Left colon (tissue), 2 donors: ENCODE data around the gene CLCN4. TPM values are rescaled to one million over a fixed set of nuclear protein-coding genes. Genes with fewer than 3 reads are reported as not detected.

Experiments used
- ATAC-seq: fragments of 200-7000 bp; cut with Tn5 transposase; one replicate; pipeline ENCODE4 v1.9.1; 2020; ENCODE audit warnings: mild to moderate bottlenecking, moderate library complexity
- DNase-seq, 2 donors: peaks; one replicate each; pipeline ENCODE4 v3.0.0-alpha.2; 2020
- intact Hi-C, 2 donors: fragments of 100-400 bp; cut with DNase I in 1 of 2; cut with micrococcal nuclease in 1 of 2; formaldehyde crosslinking; loops; one replicate each; pipeline versions ENCODE4 v1.11.2 to v1.14.0; 2022; cut with DNase I, micrococcal nuclease
- long read RNA-seq: library from polyadenylated mRNA; unstranded; transcript quantifications from one replicate; pipeline ENCODE4 v2.0.0, GENCODE V29; 2021
- total RNA-seq, 2 donors: library from RNA; stranded (reverse); fragmentation: NEBNext Ultra II Directional; extraction: Animal tissue kit (Norgen Biotek cat#: 25700); gene quantifications; one replicate each; pipeline ENCODE4 v1.2.1, GENCODE V29; 2021
- donor health status: DM: no; HTN: no; CAD: no.
- donor health status: DM: yes; HTN: yes; CAD: no.

CLCN4 gene
- total RNA-seq, result 1 to 10 TPM in 1 of 2 donors, under 1 TPM in 1; 0.46 to 1.4 TPM
- long read RNA-seq, result 0 reads

DNA sequence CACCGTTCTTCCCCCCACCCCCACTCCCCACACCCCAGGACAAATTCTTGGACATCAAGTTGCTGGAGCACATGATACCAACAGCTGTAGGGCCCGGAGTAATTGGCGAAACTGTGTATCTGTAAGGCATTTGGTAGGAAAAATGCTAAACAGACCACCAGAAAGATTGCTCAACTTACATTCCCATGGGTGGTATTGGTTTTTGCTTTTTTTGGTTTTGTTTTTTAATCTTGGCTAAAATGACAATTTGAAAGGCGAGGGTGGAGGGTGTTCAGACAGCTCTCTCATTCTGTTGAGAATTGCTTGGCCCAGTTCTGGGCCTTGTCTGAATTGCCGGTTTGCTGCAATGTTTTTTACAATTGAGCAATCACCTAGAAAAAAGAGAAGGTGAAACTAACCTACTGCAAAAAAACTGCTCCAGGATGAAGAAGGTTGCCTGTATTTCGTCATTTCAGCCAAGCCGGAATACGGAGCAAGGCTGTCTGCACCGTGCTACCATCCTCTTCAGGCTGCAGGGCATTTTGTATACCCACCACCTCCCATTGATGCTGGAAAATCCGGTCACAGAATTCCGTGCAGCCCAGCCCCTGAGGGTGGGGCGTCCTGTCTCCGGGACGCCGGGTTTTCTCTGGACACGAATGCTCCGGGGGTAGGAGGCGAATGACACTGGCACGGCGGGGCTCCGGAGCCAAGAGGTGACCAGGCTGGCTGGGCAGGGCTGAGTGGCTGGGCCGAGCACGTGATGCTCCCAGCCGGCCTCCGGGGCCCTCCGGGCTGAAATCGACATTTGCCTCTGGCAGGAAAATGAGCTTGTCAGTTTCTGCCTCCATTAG lies at the start of gene CLCN4:
CLCN4 (plus strand) TSS at position 777 of the 833 bp plus-strand sequence. CDS start 28,058 bp downstream, outside the sequence.
- ATAC-seq, result peak; percentile 87
- DNase-seq, result peak in 1 of 2 donors; percentile 45
- intact Hi-C loops, result no loop called here

DNA sequence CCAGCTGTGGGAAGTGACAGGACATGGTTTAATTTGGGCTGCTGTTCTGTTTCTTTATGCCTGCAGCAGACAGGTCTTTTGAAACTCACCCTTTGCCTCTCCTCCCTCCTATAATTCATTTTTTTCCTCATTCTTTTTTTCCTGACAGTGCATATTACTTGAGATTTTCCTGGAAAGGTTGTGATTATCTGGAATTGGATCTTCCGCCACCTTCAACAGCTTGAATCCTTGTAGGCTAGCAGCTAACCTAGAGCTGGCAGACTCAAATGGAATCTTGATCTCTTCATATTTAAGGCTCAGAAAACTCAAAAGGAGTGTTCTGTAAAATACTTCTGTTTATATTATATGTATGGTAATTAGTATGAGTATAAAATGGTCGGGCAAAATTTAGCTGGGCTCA lies 49.3 kb upstream of the CLCN4 start:
- intact Hi-C loops, result loop anchor here in 1 of 2 donors (5.0 kb wide), 1 partner anchor 95 kb away; no protein-coding TSS in a partner anchor
- DNase-seq, result no peak
- ATAC-seq, result no peak

DNA sequence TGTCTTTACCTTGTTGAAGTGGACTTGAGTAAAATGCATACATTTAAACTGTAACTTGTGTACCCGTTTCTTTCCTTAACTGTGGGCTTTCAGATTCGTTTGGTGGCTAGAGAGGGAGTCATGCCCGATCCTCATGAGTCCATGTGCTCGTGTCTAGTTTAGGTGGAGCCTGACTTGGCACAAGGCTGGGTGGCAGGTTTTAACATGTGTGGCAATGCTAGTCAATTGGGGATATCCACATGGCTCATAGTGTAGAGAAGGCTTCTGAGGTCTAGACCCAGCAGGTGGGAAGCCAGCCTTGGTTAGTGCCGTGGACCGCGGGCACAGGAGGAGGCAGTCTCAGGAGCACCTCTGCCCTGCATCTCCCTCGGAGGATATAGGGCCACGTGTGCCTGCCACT lies 48.5 kb upstream of the CLCN4 start:
- intact Hi-C loops, result loop anchor here in 1 of 2 donors (5.0 kb wide), 1 partner anchor 96 kb away; no protein-coding TSS in a partner anchor
- no peak for ATAC-seq

GRCh38 chrX:10109695-10110094 lies 47.1 kb upstream of the CLCN4 start:
- ATAC-seq (no peak), DNase-seq (peak; percentile 37 to 45)
- intact Hi-C loops, result loop anchor here (5.0 to 10.0 kb wide), 2 partner anchors 97 to 115 kb away; no protein-coding TSS in a partner anchor

More for the DNA sequence above, 48.5 kb upstream of the CLCN4 start:
- no peak for DNase-seq

- ATAC-seq (no peak), DNase-seq (no peak)
- intact Hi-C loops, result loop anchor here in 1 of 2 donors (10.0 kb wide), 1 partner anchor 116 kb away; no protein-coding TSS in a partner anchor
Observed at GRCh38 chrX:10110316-10110935, 46.3 kb upstream of the CLCN4 start.

DNA sequence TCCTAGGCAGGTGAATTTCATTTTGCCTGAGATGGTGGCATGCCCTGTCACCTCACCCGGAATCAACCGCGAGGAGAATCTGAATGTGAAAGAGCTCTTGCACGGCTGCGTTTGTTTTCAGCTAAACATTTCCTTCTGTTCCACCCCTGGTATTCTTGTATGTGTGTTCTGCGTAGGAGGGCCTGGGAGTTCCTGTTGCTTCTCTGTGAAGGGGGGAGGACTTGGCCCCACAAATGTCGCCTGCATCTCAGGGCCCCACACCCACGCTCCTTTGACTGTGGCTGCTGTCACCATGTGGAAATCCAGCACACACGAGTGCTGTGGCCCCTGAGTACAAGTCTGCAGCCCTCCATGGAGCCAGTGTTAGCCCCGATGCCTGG lies 45.8 kb upstream of the CLCN4 start:
- ATAC-seq (peak; percentile 34), DNase-seq (no peak)
- intact Hi-C loops, result loop anchor here in 1 of 2 donors (10.0 kb wide), 1 partner anchor 116 kb away; no protein-coding TSS in a partner anchor

DNA sequence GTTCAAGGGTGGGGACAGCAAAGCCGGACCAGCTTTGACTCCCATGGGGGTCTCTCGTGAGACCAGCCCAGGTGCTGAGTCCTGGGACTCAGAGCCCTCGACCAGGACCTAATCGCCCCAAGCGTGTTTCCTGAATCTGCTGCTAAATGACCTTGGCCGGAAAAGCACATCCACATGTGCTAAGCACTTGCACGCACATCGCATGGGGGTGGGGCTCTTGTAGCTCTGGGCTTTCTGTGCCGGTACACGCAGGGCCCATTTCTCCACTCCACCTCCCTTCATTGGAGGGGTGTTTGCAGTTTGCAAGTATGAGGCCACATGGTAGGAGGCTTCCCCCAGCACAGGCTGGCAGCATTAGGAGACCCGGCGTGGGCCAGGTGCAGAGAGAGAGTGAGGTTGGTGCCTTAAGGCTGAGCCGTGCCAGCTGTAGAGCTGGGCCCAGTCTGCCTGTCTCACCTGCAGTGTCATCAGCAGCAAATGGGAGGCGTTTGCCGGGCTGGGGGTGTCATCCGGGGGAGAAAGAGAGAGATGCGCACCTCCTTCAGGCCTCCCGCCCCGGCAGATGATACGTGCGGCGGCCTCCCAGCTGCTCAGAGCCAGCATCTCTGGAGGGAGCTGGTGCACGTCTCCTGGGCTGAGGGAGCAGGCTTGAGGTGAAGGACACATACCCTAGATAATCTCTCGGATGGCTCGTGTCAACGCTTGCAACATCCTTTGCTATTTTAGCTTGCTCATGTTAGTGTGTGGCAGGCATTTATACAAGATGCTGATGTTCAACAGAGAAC lies 45.2 kb upstream of the CLCN4 start:
- DNase-seq (peak; percentile 48 to 50), ATAC-seq (peak; percentile 22)
- intact Hi-C loops, result loop anchor here in 1 of 2 donors (10.0 kb wide), 1 partner anchor 117 kb away; no protein-coding TSS in a partner anchor

- ATAC-seq (no peak), DNase-seq (no peak)
- intact Hi-C loops, result loop anchor here in 1 of 2 donors (10.0 kb wide), 1 partner anchor 118 kb away; no protein-coding TSS in a partner anchor
Observed at GRCh38 chrX:10112510-10112909, 44.3 kb upstream of the CLCN4 start.

DNA sequence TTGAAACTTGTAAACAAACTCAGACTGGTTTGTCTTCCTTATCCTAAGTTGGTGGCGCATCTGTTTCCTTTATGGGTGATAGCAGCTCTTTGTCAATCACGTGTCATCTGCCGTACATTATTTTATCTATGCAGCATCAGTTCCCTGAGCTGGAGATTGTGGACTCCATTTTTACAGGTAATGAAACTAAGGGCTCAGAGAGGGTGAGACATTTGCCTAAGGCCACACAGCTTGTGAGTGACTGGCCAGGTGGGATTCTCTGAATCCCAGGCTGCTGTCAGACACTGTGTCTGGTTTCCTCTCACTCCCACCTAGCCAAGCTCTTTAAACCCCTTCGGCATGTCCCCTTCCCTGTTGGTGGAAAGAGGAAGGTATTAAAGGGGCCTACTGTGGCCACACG lies 41.7 kb upstream of the CLCN4 start:
- intact Hi-C loops, result loop anchor here (5.0 to 10.0 kb wide), 2 partner anchors 118 to 120 kb away; no protein-coding TSS in a partner anchor

DNA sequence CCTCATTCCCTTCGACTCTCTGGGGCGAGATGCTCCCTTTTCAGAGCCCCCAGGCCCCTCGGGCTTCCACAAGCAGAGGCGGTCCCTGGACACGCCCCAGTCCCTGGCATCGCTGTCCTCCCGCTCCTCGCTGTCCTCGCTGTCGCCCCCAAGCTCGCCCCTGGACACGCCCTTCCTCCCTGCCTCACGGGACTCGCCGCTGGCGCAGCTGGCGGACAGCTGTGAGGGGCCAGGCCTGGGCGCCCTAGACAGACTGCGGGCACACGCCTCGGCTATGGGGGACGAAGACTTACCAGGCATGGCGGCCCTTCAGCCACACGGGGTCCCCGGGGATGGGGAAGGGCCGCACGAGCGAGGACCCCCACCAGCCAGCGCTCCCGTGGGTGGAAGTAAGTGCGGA lies 39.5 kb upstream of the CLCN4 start:
- ATAC-seq (no peak), DNase-seq (no peak)
- intact Hi-C loops, result loop anchor here (5.0 to 10.0 kb wide), 2 partner anchors 120 to 122 kb away; no protein-coding TSS in a partner anchor

More for the DNA sequence above, 41.7 kb upstream of the CLCN4 start:
- DNase-seq, result no peak
- ATAC-seq, result no peak

DNA sequence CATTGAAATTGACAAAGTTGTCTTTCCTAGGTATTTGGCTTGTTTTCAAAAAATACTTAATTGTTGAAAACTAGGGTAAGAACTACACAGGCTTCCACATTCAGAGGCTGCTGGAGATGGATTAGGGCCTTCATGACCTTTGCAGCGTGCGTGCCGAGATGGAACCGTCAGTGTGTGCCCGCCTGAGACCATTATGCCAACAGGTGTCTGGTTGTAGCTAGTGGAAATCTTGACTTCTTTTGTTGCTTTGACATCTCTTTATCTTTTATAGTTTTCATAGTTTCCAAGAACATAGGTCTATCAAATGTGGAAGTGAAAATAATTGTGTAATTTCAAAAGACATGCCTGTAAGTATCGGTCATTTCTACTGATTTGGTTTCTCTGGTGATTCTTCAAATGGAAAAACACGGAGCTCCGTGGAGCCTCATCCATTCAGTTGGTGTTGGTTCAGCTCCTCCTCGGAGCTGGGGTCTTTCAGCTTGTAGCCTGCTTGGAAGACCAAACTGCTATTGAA lies 38.9 kb upstream of the CLCN4 start:
- intact Hi-C loops, result loop anchor here (5.0 to 10.0 kb wide), 2 partner anchors 121 to 123 kb away; no protein-coding TSS in a partner anchor
- DNase-seq (no peak), ATAC-seq (no peak)

DNA sequence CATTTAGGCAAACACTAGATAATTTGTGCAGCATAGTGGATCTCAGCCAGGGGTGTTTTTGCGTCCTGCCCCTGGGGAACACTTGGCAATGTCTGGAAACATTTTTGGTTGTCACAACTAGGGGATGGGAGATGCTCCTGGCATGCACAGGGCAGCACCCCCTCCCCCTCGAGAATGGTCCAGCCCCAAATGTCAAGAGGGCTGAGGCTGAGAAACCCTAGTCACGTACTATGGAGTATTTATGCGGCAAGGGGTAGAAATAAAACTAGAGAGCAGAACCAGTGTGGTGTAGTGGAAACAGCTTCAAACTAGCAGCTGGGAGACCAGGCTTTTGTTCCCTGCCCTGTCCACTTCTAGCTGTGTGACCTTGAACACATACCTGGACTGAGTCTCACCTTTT lies 38.2 kb upstream of the CLCN4 start:
- intact Hi-C loops, result loop anchor here (5.0 to 10.0 kb wide), 2 partner anchors 121 to 124 kb away; no protein-coding TSS in a partner anchor
- DNase-seq (no peak), ATAC-seq (no peak)

DNA sequence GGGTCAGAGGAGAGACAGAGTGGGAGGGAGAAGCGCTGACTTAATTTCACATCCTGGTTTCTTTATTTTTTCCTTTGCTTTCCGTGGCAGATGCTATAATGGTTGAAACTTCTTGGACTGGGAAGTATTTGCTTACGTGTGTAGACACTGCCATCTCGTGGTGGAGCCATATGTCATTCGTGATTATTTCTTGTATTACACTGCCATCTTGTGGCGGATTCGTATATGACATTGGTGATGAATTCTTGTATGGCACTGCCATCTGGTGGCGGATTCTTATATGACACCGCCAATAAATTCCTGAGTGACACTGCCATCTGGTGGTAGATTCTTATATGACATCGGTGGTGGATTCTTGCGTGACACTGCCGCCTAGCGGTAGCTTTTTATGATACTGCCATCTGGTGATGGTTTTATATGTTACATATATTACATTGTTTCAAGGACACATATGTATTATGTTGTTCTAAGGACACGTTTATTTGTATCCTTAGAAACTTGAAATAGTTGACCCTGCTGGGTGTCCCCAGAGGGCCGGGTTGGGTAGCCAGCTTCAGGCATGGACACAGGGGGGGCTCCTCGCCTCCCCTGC lies 37.3 kb upstream of the CLCN4 start:
- intact Hi-C loops, result loop anchor here (5.0 to 10.0 kb wide), 2 partner anchors 122 to 125 kb away; no protein-coding TSS in a partner anchor
- DNase-seq (peak; percentile 60 to 86), ATAC-seq (peak; percentile 81)

DNA sequence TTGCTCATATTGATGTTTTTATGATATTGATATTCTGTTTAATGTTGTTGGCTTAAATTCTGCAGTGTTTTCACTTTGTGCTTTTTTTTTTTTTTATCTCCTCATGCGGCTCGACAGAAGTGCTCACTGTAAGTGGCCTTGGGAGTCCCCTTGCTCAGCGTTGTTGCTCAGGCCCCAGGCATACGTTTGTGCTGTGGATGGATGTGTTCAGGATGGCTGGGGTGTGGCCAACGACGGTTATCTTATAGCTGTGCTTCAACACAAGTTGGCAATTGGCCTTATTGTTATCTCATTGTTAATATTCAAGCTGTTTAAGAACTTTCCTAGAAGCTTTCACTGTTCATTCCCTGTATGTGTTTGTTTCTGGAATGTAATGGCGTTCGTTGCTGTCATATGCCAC lies 36.4 kb upstream of the CLCN4 start:
- ATAC-seq (no peak), DNase-seq (no peak)
- intact Hi-C loops, result no loop called here

DNA sequence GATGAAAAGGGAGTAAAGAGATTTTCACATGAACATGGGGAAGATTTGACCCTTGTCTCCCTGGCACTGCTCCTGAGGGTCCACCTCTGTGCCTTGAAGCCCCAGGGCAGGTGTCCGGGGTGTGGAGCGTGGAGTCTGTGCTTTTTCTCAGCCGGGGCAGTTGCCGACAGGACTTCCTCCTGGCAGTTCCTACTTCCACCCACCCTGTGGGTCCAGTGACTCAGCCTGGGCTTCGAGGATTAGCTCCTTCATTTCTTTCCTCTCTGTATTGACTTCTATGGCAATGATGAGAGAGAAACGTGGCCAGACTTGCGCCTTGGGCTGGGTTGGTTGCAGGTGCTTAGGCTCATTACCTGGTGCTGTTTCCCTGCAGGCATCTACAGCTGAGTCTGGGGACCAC lies 35.9 kb upstream of the CLCN4 start:
- intact Hi-C loops, result no loop called here
- DNase-seq (no peak), ATAC-seq (no peak)

- DNase-seq, result no peak
- intact Hi-C loops, result no loop called here
- ATAC-seq, result no peak
Observed at GRCh38 chrX:10121787-10122186, 35.0 kb upstream of the CLCN4 start.

DNA sequence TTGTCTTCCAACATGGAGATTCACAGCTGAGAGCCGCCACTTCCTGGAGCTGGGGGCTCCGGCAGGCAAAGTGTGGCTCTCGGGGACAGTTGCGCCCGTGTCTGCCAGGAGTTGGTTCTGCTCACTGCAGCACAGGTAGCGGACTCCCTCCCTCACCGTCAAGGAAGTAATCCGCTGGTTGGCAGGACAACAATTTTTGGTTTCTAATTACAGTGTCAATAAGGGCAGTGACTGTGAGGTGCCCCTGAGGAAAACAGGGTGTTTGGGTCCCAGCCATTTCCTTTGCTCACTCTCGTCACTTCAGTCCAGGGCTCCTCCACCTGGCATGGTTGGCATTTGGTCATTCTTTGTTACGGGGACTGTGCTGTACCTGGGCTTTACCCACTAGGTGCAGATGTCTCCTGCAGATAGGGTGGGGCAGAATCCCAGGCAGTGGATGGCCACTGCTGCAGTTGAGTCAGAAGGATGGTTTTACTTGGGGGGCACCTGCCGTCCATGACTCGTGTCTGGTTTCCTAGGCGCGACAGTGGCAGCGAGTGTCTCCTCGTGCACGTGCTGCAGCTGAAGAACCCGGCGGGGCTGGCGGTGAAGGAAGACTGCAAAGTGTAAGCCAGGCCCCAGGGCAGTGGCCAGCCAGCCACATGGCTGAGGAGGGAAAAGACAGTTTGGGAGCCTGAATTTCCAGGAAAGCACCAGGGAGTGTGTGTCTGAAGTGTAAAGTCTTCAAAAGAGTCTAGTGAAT lies 32.1 kb upstream of the CLCN4 start:
- intact Hi-C loops, result no loop called here
- no peak for ATAC-seq
- DNase-seq, result no peak
